Measurements from ENCODE around the gene COPG1. TPM values are rescaled to one million over a fixed set of nuclear protein-coding genes. Genes with fewer than 3 reads are reported as not detected.

Gene COPG1
- total RNA-seq, 2 experiments from 2014 or later, result 114 to 118 TPM

- intact Hi-C loops (cut with micrococcal nuclease), result no loop called here
- no peaks in the 10 kb centered on the region for H3K9me3 Mint-ChIP-seq
- H3K27me3 Mint-ChIP-seq, result no peaks in the 10 kb centered on the region
- H3K4me1 Mint-ChIP-seq (ENCODE audit: low read depth), result peaks cover 20% of the 10 kb centered on the region
- no peak for TF ChIP-seq CTCF (IDR thresholded peaks at IDR 0.05)
- ChIA-PET POLR2A (interaction anchor here (1.5 kb wide), 1 partner anchor 24 kb away, joined by 5 read pairs; the partner anchor contains the start of gene HMCES), CTCF (interaction anchor here (1.0 kb wide), 1 partner anchor 9 kb away, joined by 3 read pairs; no protein-coding TSS in a partner anchor)
- H3K4me3 Mint-ChIP-seq, result no peak overlapping the region
- peaks cover 58% of the 10 kb centered on the region for H3K36me3 Mint-ChIP-seq (ENCODE audit: low read depth)
- ATAC-seq, result no peak
- no peak overlapping the region for H3K27ac Mint-ChIP-seq
- DNase-seq, result no peak
These were observed 5.3 kb downstream of the COPG1 start for GRCh38 chr3:129254536-129255230.

GRCh38 chr3:129256270-129256669 lies 6.9 kb downstream of the COPG1 start:
- no peak for DNase-seq
- H3K27ac Mint-ChIP-seq, result no peak overlapping the region
- peaks cover 58% of the 10 kb centered on the region for H3K36me3 Mint-ChIP-seq (ENCODE audit: low read depth)
- intact Hi-C loops (cut with micrococcal nuclease), result no loop called here
- CTCF ChIA-PET, result interaction anchor here (1.1 to 1.3 kb wide), 2 partner anchors 10 to 116 kb away, joined by 3 to 6 read pairs; no protein-coding TSS in a partner anchor
- TF ChIP-seq CTCF (IDR thresholded peaks at IDR 0.05), result no peak
- ATAC-seq, result no peak
- POLR2A ChIA-PET, result interaction anchor here (1.0 to 1.6 kb wide), 2 partner anchors 11 to 24 kb away, joined by 3 read pairs; no protein-coding TSS in a partner anchor
- H3K4me3 Mint-ChIP-seq, result no peak overlapping the region
- H3K4me1 Mint-ChIP-seq (ENCODE audit: low read depth), result peaks cover 12% of the 10 kb centered on the region
- no peaks in the 10 kb centered on the region for H3K9me3 Mint-ChIP-seq
- H3K27me3 Mint-ChIP-seq, result no peaks in the 10 kb centered on the region

- no peaks in the 10 kb centered on the region for H3K9me3 Mint-ChIP-seq
- no peak for DNase-seq
- no peak for ATAC-seq
- CTCF ChIA-PET, result no interaction called here
- H3K36me3 Mint-ChIP-seq (ENCODE audit: low read depth), result peaks cover 53% of the 10 kb centered on the region
- H3K27ac Mint-ChIP-seq, result no peak overlapping the region
- intact Hi-C loops (cut with micrococcal nuclease), result no loop called here
- peaks cover 2% of the 10 kb centered on the region for H3K4me1 Mint-ChIP-seq (ENCODE audit: low read depth)
- H3K4me3 Mint-ChIP-seq, result no peak overlapping the region
- no peak for TF ChIP-seq CTCF (IDR thresholded peaks at IDR 0.05)
- POLR2A ChIA-PET, result no interaction called here
- no peaks in the 10 kb centered on the region for H3K27me3 Mint-ChIP-seq
These were observed 8.2 kb downstream of the COPG1 start for GRCh38 chr3:129257609-129258008.

GRCh38 chr3:129259612-129260477 lies 10.4 kb downstream of the COPG1 start:
- Mint-ChIP-seq H3K4me3 (no peak overlapping the region), H3K27me3 (no peaks in the 10 kb centered on the region), H3K9me3 (no peaks in the 10 kb centered on the region), H3K4me1 (ENCODE audit: low read depth) (no peaks in the 10 kb centered on the region), H3K36me3 (ENCODE audit: low read depth) (peaks cover 52% of the 10 kb centered on the region), H3K27ac (no peak overlapping the region)
- DNase-seq (no peak), ATAC-seq (no peak)
- intact Hi-C loops (cut with micrococcal nuclease), result no loop called here
- ChIA-PET POLR2A (interaction anchor here (0.6 to 1.7 kb wide), 5 partner anchors 8 to 289 kb away, joined by 3 to 9 read pairs (median 6); partner anchors contain the start of gene COPG1), CTCF (interaction anchor here (1.9 kb wide), 1 partner anchor 232 kb away, joined by 7 read pairs; no protein-coding TSS in a partner anchor)
- TF ChIP-seq CTCF (IDR thresholded peaks at IDR 0.05), result no peak

Measured in activated CD8-positive, alpha-beta T cell treated with anti-CD3 and anti-CD28 coated beads for 36 hours (primary cell).